K562 (cell line): ENCODE results near the gene CMTM8. TPM values are rescaled to one million over a fixed set of nuclear protein-coding genes. Genes with fewer than 3 reads are reported as not detected.

Experiments used
- ATAC-seq: fragments of 200-7000 bp; cut with Tn5 transposase; 3 replicates; pipeline ENCODE4 v1.9.1; 2020; ENCODE audit warnings: moderate library complexity
- BruUV-seq: library from RNA; stranded (reverse); fragments of 400-500 nt; replicated peaks from 2 replicates; lab custom pipeline; 2021; lab: Mats Ljungman, UMichigan
- CTCF ChIA-PET: fragments of 300-600 bp; formaldehyde crosslinking; extraction: SDS; loops from one replicate; lab custom pipeline; 2021; ENCODE audit warnings: low intra/inter-chr PET ratio; lab: Yijun Ruan, JAX
- POLR2A ChIA-PET: fragments of 300-600, 350-650 bp; sonication (Branson Sonifier 250); formaldehyde crosslinking; extraction: SDS; loops from one replicate; lab custom pipeline; 2021; ENCODE audit warnings: antibody characterized with exemption, inconsistent platforms; lab: Yijun Ruan, JAX
- DNase-seq, 4 experiments: peaks; one replicate each; pipeline versions ENCODE4 v3.0.0 to v3.0.0-alpha.2; 2011 to 2018; ENCODE audit warnings: low spot score in 3 of 4, mixed read lengths in 3 of 4; ENCODE audit errors: extremely low read depth in 1 of 4
- FAIRE-seq: peaks from 2 replicates; lab custom pipeline; 2011; peaks lifted over from hg19 to GRCh38; lab: Jason Lieb, UNC
- H2AFZ ChIP-seq: 2 replicates; pipeline ENCODE4 v1.6.0; 2011; ENCODE audit warnings: low read depth, low read length, control low read depth, inconsistent platforms
- H3K27ac ChIP-seq: fragments of 200-600 bp; 3 replicates; pipeline ENCODE4 v1.8.0; 2011; ENCODE audit warnings: low read depth, mild to moderate bottlenecking, control low read depth, inconsistent platforms, low read length, moderate library complexity, mixed read lengths; ENCODE audit errors: extremely low read depth
- H3K27me3 ChIP-seq, 2 experiments: fragments of 300-600 bp in 1 of 2; 2 replicates in 1 of 2; 3 replicates in 1 of 2; pipeline versions ENCODE4 v1.6.0 to v1.8.0; 2011; ENCODE audit warnings: inconsistent platforms in 2 of 2, low read length in 2 of 2, mild to moderate bottlenecking in 1 of 2, mixed read lengths in 1 of 2, moderate library complexity in 1 of 2; ENCODE audit not compliant: control insufficient read depth in 2 of 2, insufficient read depth in 2 of 2
- H3K36me3 ChIP-seq: fragments of 300-600 bp; 3 replicates; pipeline ENCODE4 v1.8.0; 2011; ENCODE audit warnings: mild to moderate bottlenecking, low read length, inconsistent platforms; ENCODE audit not compliant: control insufficient read depth, insufficient read depth
- H3K4me1 ChIP-seq, 2 experiments: fragments of 200-600 bp in 1 of 2; replicated peaks in 1 of 2; 2 replicates in 1 of 2; 3 replicates in 1 of 2; pipeline versions ENCODE4 v1.5.1 to v1.8.0; 2011; ENCODE audit warnings: inconsistent platforms in 2 of 2, low read length in 2 of 2, mild to moderate bottlenecking in 1 of 2, mixed read lengths in 1 of 2, moderate library complexity in 1 of 2; ENCODE audit not compliant: control insufficient read depth in 2 of 2, insufficient read depth in 2 of 2
- H3K4me2 ChIP-seq: 2 replicates; pipeline ENCODE4 v1.6.1; 2011; ENCODE audit warnings: low read length, control low read depth, inconsistent platforms, mixed read lengths; ENCODE audit not compliant: insufficient read depth
- H3K4me3 ChIP-seq: fragments of 200-600 bp; sonication (generic), shearing (Covaris generic); 2 replicates; pipeline ENCODE4 v1.5.1; 2016; ENCODE audit warnings: control low read depth, inconsistent platforms
- H3K79me2 ChIP-seq: fragments of 200-600 bp; 3 replicates; pipeline ENCODE4 v1.8.0; 2011; ENCODE audit warnings: low read length, inconsistent platforms; ENCODE audit not compliant: control insufficient read depth, insufficient read depth
- H3K9ac ChIP-seq, 2 experiments: 2 replicates each; pipeline versions ENCODE4 v1.6.0 to v1.6.1; 2011; ENCODE audit warnings: low read depth in 2 of 2, low read length in 2 of 2, control low read depth in 1 of 2, inconsistent platforms in 1 of 2, mild to moderate bottlenecking in 1 of 2, mixed read lengths in 1 of 2; ENCODE audit not compliant: insufficient read depth in 1 of 2
- H3K9me1 ChIP-seq: one replicate; pipeline ENCODE4 v1.6.0; 2011; ENCODE audit warnings: inconsistent platforms, mild to moderate bottlenecking, low read length, moderate library complexity; ENCODE audit not compliant: control insufficient read depth, insufficient read depth
- H3K9me3 ChIP-seq: replicated peaks from 2 replicates; pipeline ENCODE4 v1.5.1; 2011; ENCODE audit warnings: low read depth, low read length, inconsistent platforms; ENCODE audit not compliant: control insufficient read depth, insufficient read depth
- H4K20me1 ChIP-seq: replicated peaks from 2 replicates; pipeline ENCODE4 v1.6.1; 2011; ENCODE audit warnings: low read length, inconsistent platforms, mixed read lengths; ENCODE audit not compliant: control insufficient read depth, insufficient read depth
- CBX1 ChIP-seq: sonication (generic); IDR thresholded peaks from 2 replicates; pipeline ENCODE4 v1.6.1; 2016; ENCODE audit warnings: antibody characterized with exemption, low read depth, mild to moderate bottlenecking
- EGR1 ChIP-seq: fragments of 450-650 bp; conservative IDR thresholded peaks from 2 replicates; pipeline ENCODE4 v1.6.1; 2017; ENCODE audit warnings: mild to moderate bottlenecking
- ZBTB17 ChIP-seq: fragments of 450-650 bp; formaldehyde crosslinking; IDR thresholded peaks from 2 replicates; pipeline ENCODE4 v1.4.0; 2020; ENCODE audit warnings: mild to moderate bottlenecking
- WGBS: fragments of 100-300 bp; shearing (Covaris generic); methylation state at CpG from one replicate; pipeline ENCODE4 v1.1.6; 2016; ENCODE audit warnings: low coverage, mixed read lengths; ENCODE audit not compliant: insufficient coverage; ENCODE audit errors: missing lambda C conversion rate; 5-methylcytosine and 5-hydroxymethylcytosine counted together
- in situ Hi-C: fragments of 300-500 bp; cut with MboI; formaldehyde crosslinking; loops from 4 replicates; pipeline ENCODE4 v1.15.0; 2018; ENCODE audit warnings: inconsistent platforms, mixed read lengths
- intact Hi-C: fragments of 100-400 bp; cut with micrococcal nuclease; formaldehyde crosslinking; loops from 2 replicates; pipeline ENCODE4 v1.14.2; 2022
- polyA plus RNA-seq, 8 experiments: library from polyadenylated mRNA; depleted of rRNA in 4 of 8; stranded (reverse) in 5 of 8; unstranded in 3 of 8; fragments of >200 nt; fragmentation: Nextera tagmentation in 2 of 8; fragmentation: Illumina TruSeq in 1 of 8; extraction: Ambion mirVana in 2 of 8; extraction: Trizol in 1 of 8; gene quantifications; 2 replicates each; pipeline versions ENCODE4 v1.2.1 to v1.2.3, GENCODE V29; 2011 to 2014; ENCODE audit warnings: inconsistent platforms in 1 of 8, missing spikeins in 1 of 8
- total RNA-seq, 7 experiments: library from RNA; depleted of rRNA in 6 of 7; stranded (reverse); fragments of >200 nt in 6 of 7; fragmentation: Illumina TruSeq in 2 of 7; extraction: Trizol in 2 of 7; gene quantifications; 2 replicates each; pipeline versions ENCODE4 v1.2.1 to v1.2.3, GENCODE V29; 2011 to 2021; ENCODE audit warnings: low replicate concordance in 1 of 7
- TF ChIP-seq, protein P1 (sequence below): sonication (generic); formaldehyde crosslinking; IDR thresholded peaks from 2 replicates; pipeline ENCODE4 v1.8.1; 2022; ENCODE audit warnings: missing genetic modification reagents
- TF ChIP-seq, protein P2 (sequence below): fragments of 450-650 bp; formaldehyde crosslinking; IDR thresholded peaks from 2 replicates; pipeline ENCODE4 v1.4.0; 2022; ENCODE audit warnings: missing genetic modification characterization

The CMTM8 gene
- total and polyA plus RNA-seq, 9 of the 15 experiments (the other 6 are each of a cell fraction or from before 2014, with no cell fraction given) = not detected

DNA sequence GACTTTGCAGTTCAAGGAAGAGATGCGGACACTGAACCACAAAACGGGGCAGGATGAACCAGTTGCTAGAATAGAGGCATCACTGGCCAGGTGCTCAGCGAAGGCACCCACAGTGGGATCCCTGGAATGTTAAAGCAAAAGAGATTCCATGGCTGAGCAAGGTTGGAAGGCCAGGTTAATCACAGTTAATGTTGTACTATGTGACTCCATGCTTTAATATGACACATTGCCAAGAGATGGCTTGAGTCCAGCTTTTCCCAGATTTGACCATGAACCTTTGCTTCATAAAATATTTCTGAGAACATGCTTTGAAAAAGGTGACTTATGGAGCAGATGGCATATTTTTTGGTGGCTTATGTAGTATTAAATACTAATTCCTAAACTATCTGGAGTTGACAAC, 77.0 kb downstream of the CMTM8 start:
- intact Hi-C loops = no loop called here
- POLR2A ChIA-PET = no interaction called here

GRCh38 chr3:32316319-32316718, 77.8 kb downstream of the CMTM8 start:
- CTCF ChIA-PET = no interaction called here
- Histone ChIP-seq H3K9me3 (no peaks in the 10 kb centered on the region), H2AFZ (no peak overlapping the region), H3K27me3 (peaks cover 22 to 35% of the 10 kb centered on the region in 2 experiments)
- in situ Hi-C loops = no loop called here
- WGBS = 0% methylated on average over 2 of the region's 2 CpGs
- no TSS peak for BruUV-seq
- no peak for FAIRE-seq
- TF ChIP-seq, protein P1, sequence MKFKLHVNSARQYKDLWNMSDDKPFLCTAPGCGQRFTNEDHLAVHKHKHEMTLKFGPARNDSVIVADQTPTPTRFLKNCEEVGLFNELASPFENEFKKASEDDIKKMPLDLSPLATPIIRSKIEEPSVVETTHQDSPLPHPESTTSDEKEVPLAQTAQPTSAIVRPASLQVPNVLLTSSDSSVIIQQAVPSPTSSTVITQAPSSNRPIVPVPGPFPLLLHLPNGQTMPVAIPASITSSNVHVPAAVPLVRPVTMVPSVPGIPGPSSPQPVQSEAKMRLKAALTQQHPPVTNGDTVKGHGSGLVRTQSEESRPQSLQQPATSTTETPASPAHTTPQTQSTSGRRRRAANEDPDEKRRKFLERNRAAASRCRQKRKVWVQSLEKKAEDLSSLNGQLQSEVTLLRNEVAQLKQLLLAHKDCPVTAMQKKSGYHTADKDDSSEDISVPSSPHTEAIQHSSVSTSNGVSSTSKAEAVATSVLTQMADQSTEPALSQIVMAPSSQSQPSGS (CRISPR knock-in tag) = no peak
- TF ChIP-seq, all 486 proteins: peak for 0
- Histone ChIP-seq H3K79me2 (no peaks in the 10 kb centered on the region), H3K4me3 (no peak overlapping the region), H3K4me2 (no peak overlapping the region), H3K36me3 (no peaks in the 10 kb centered on the region), H3K9ac (no peak overlapping the region), H3K9me1 (no peaks in the 10 kb centered on the region), H3K4me1 (no peaks in the 10 kb centered on the region), H4K20me1 (no peaks in the 10 kb centered on the region), H3K27ac (no peak overlapping the region)
- DNase-seq = no peak
- no peak for ATAC-seq
- intact Hi-C loops = no loop called here
- POLR2A ChIA-PET = no interaction called here

More for the DNA sequence above, 77.0 kb downstream of the CMTM8 start:
- 0% methylated on average over 3 of the region's 3 CpGs for WGBS
- Histone ChIP-seq H3K36me3 (no peaks in the 10 kb centered on the region), H4K20me1 (no peaks in the 10 kb centered on the region), H3K4me1 (no peaks in the 10 kb centered on the region), H3K4me2 (no peak overlapping the region), H3K27ac (no peak overlapping the region), H3K27me3 (peaks cover 23 to 35% of the 10 kb centered on the region in 2 experiments; a peak in 4 of 5 replicates), H3K4me3 (no peak overlapping the region), H3K9ac (no peak overlapping the region), H3K9me1 (no peaks in the 10 kb centered on the region), H3K79me2 (no peaks in the 10 kb centered on the region), H3K9me3 (no peaks in the 10 kb centered on the region), H2AFZ (no peak overlapping the region)
- TF ChIP-seq, protein P2, sequence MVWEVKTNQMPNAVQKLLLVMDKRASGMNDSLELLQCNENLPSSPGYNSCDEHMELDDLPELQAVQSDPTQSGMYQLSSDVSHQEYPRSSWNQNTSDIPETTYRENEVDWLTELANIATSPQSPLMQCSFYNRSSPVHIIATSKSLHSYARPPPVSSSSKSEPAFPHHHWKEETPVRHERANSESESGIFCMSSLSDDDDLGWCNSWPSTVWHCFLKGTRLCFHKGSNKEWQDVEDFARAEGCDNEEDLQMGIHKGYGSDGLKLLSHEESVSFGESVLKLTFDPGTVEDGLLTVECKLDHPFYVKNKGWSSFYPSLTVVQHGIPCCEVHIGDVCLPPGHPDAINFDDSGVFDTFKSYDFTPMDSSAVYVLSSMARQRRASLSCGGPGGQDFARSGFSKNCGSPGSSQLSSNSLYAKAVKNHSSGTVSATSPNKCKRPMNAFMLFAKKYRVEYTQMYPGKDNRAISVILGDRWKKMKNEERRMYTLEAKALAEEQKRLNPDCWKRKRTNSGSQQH = no peak
- no peak for TF ChIP-seq ZBTB17 (CRISPR knock-in tag)
- TF ChIP-seq CBX1 = no peak
- TF ChIP-seq EGR1 = no peak
- no peak for DNase-seq
- CTCF ChIA-PET = no interaction called here
- in situ Hi-C loops = no loop called here
- FAIRE-seq = no peak
- no peak for ATAC-seq
- no TSS peak for BruUV-seq
